K562 (cell line): ENCODE data around the gene UBE2J2. TPM values are rescaled to one million over a fixed set of nuclear protein-coding genes. Genes with fewer than 3 reads are reported as not detected.

ENCODE experiments used
- MAX ChIP-seq: sonication (generic); formaldehyde crosslinking; IDR thresholded peaks from 2 replicates; pipeline ENCODE4 v1.9.0; 2022; ENCODE audit warnings: mild to moderate bottlenecking, missing genetic modification reagents
- MTA3 ChIP-seq: fragments of 450-650 bp; formaldehyde crosslinking; IDR thresholded peaks from 2 replicates; pipeline ENCODE4 v1.6.1; 2017; ENCODE audit warnings: mild to moderate bottlenecking, borderline replicate concordance
- MXI1 ChIP-seq: IDR thresholded peaks from 2 replicates; pipeline ENCODE4 v1.6.1; 2011; ENCODE audit warnings: low read depth, mild to moderate bottlenecking, improper control_type of control experiment, low read length
- RAD21 ChIP-seq, 2 experiments: fragments of 250-450 bp in 1 of 2; fragments of 450-650 bp in 1 of 2; sonication (Bioruptor Pico) in 1 of 2; formaldehyde crosslinking in 1 of 2; IDR thresholded peaks in 1 of 2; conservative IDR thresholded peaks in 1 of 2; 2 replicates each; pipeline versions ENCODE4 v1.4.0 to v1.8.0; 2020 to 2022; ENCODE audit warnings: mild to moderate bottlenecking in 2 of 2, moderate library complexity in 1 of 2
- RCOR1 ChIP-seq, 2 experiments: IDR thresholded peaks; 2 replicates each; pipeline ENCODE4 v1.6.1; 2012; ENCODE audit warnings: low read depth in 2 of 2, low read length in 2 of 2, borderline replicate concordance in 1 of 2, improper control_type of control experiment in 1 of 2
- SIN3A ChIP-seq, 2 experiments: fragments of 150-350 bp in 1 of 2; IDR thresholded peaks; 2 replicates each; pipeline ENCODE4 v1.6.1; 2011 to 2016; ENCODE audit warnings: borderline replicate concordance in 2 of 2, low read depth in 2 of 2, low read length in 2 of 2, mild to moderate bottlenecking in 2 of 2, moderate library complexity in 2 of 2; ENCODE audit not compliant: control insufficient read depth in 1 of 2
- SP1 ChIP-seq: sonication (generic); formaldehyde crosslinking; IDR thresholded peaks from 2 replicates; pipeline ENCODE4 v1.8.1; 2022; ENCODE audit warnings: mild to moderate bottlenecking, missing genetic modification reagents
- TEAD1 ChIP-seq, 2 experiments: fragments of 450-650 bp in 1 of 2; sonication (generic) in 1 of 2; formaldehyde crosslinking; IDR thresholded peaks; 2 replicates each; pipeline versions ENCODE4 v1.4.0 to v1.8.0; 2020 to 2022; ENCODE audit warnings: mild to moderate bottlenecking in 2 of 2, missing genetic modification reagents in 1 of 2
- THRB ChIP-seq: fragments of 450-650 bp; formaldehyde crosslinking; conservative IDR thresholded peaks from 2 replicates; pipeline ENCODE4 v1.4.0; 2022; ENCODE audit warnings: mild to moderate bottlenecking, missing genetic modification characterization
- USF1 ChIP-seq: sonication (generic); formaldehyde crosslinking; IDR thresholded peaks from 2 replicates; pipeline ENCODE4 v1.9.0; 2022; ENCODE audit warnings: mild to moderate bottlenecking, missing genetic modification reagents
- ZBTB2 ChIP-seq: fragments of 450-650 bp; IDR thresholded peaks from 2 replicates; pipeline ENCODE4 v1.6.1; 2016; ENCODE audit warnings: antibody characterized with exemption
- ZBTB7A ChIP-seq: IDR thresholded peaks from 2 replicates; pipeline ENCODE4 v1.6.1; 2011; ENCODE audit warnings: low read depth, mild to moderate bottlenecking, low read length, moderate library complexity, borderline replicate concordance; ENCODE audit not compliant: control insufficient read depth
- ZNF143 ChIP-seq: sonication (generic); formaldehyde crosslinking; IDR thresholded peaks from 2 replicates; pipeline ENCODE4 v1.9.0; 2022; ENCODE audit warnings: mild to moderate bottlenecking, missing genetic modification reagents
- ZNF785 ChIP-seq: fragments of 250-450 bp; sonication (Bioruptor Pico); IDR thresholded peaks from 2 replicates; pipeline ENCODE4 v1.4.0; 2020; ENCODE audit warnings: mild to moderate bottlenecking
- polyA plus RNA-seq, 8 experiments: library from polyadenylated mRNA; depleted of rRNA in 4 of 8; stranded (reverse) in 5 of 8; unstranded in 3 of 8; fragments of >200 nt; fragmentation: Nextera tagmentation in 2 of 8; fragmentation: Illumina TruSeq in 1 of 8; extraction: Ambion mirVana in 2 of 8; extraction: Trizol in 1 of 8; gene quantifications; 2 replicates each; pipeline versions ENCODE4 v1.2.1 to v1.2.3, GENCODE V29; 2011 to 2014; ENCODE audit warnings: inconsistent platforms in 1 of 8, missing spikeins in 1 of 8
- total RNA-seq, 7 experiments: library from RNA; depleted of rRNA in 6 of 7; stranded (reverse); fragments of >200 nt in 6 of 7; fragmentation: Illumina TruSeq in 2 of 7; extraction: Trizol in 2 of 7; gene quantifications; 2 replicates each; pipeline versions ENCODE4 v1.2.1 to v1.2.3, GENCODE V29; 2011 to 2021; ENCODE audit warnings: low replicate concordance in 1 of 7
- TF ChIP-seq, protein P1 (sequence below): sonication (generic); formaldehyde crosslinking; IDR thresholded peaks from 2 replicates; pipeline ENCODE4 v1.8.0; 2022; ENCODE audit warnings: missing genetic modification reagents, mild to moderate bottlenecking, moderate library complexity, borderline replicate concordance

The UBE2J2 gene
- total and polyA plus RNA-seq, 9 of the 15 experiments (the other 6 are each of a cell fraction or from before 2014, with no cell fraction given), result 0.93 to 112 (median 75.5) TPM

- TF ChIP-seq, protein P1, sequence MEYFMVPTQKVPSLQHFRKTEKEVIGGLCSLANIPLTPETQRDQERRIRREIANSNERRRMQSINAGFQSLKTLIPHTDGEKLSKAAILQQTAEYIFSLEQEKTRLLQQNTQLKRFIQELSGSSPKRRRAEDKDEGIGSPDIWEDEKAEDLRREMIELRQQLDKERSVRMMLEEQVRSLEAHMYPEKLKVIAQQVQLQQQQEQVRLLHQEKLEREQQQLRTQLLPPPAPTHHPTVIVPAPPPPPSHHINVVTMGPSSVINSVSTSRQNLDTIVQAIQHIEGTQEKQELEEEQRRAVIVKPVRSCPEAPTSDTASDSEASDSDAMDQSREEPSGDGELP, result peak; percentile 92
- TF ChIP-seq MAX (CRISPR knock-in tag), result peak; percentile 47; the same call in 1 of the 2 replicates
- TF ChIP-seq SIN3A (IDR thresholded peaks at IDR 0.05; ENCODE audit: borderline replicate concordance in 2 of 2, control insufficient read depth in 1 of 2, low read depth in 2 of 2, low read length in 2 of 2), result no peak
- TF ChIP-seq USF1 (CRISPR knock-in tag), result peak; percentile 43; the same call in 1 of the 2 replicates
- peak in 1 of 2 experiments; percentile 56; a peak in 1 of 4 replicates for TF ChIP-seq TEAD1 (CRISPR knock-in tag; IDR thresholded peaks at IDR 0.05)
- TF ChIP-seq ZBTB2, result peak; percentile 53; the same call in 1 of the 2 replicates
- 0 out of 2 replicates have a peak, but pooled peaks have one; percentile 27 for TF ChIP-seq ZNF143 (CRISPR knock-in tag)
- peak; percentile 37; the same call in 1 of the 2 replicates for TF ChIP-seq SP1 (CRISPR knock-in tag)
- TF ChIP-seq ZBTB7A, result peak; percentile 25; the same call in 1 of the 2 replicates
- TF ChIP-seq MXI1, result no peak
- no peak for TF ChIP-seq ZNF785
- TF ChIP-seq MTA3, result 0 out of 2 replicates have a peak, but pooled peaks have one; percentile 30
- TF ChIP-seq RAD21 (CRISPR knock-in tag; conservative IDR thresholded peaks at IDR 0.05 in 1 of 2, IDR thresholded peaks at IDR 0.05 in 1 of 2), result peak; percentile 40 to 72; a peak in 3 of 4 replicates
- no peak for TF ChIP-seq THRB
- TF ChIP-seq RCOR1 (IDR thresholded peaks at IDR 0.05; ENCODE audit: borderline replicate concordance in 1 of 2, low read depth in 2 of 2, low read length in 2 of 2), result 0 out of 4 replicates have a peak, but pooled peaks of 1 of the 2 experiments have one; percentile 36
Measured at GRCh38 chr1:1290238-1290731, 16.6 kb upstream of the UBE2J2 start (continued).
